Caco-2 (cell line): ENCODE measurements around the gene CATSPERD. TPM values are rescaled to one million over a fixed set of nuclear protein-coding genes. Genes with fewer than 3 reads are reported as not detected.

ENCODE experiments used
- BruUV-seq: library from RNA; stranded (reverse); fragments of 400-500 nt; replicated peaks from 2 replicates; lab custom pipeline; 2021; lab: Mats Ljungman, UMichigan
- CTCF ChIA-PET: fragments of 300-600 bp; sonication (Branson Sonifier 250); formaldehyde crosslinking; loops from one replicate; lab custom pipeline; 2022; ENCODE audit warnings: antibody characterized with exemption; lab: Charles Lee
- POLR2A ChIA-PET: fragments of 300-600 bp; sonication (Branson Sonifier 250); formaldehyde crosslinking; loops from one replicate; lab custom pipeline; 2022; ENCODE audit warnings: antibody characterized with exemption; lab: Charles Lee
- DNase-seq, 2 experiments: peaks; one replicate each; pipeline versions ENCODE4 v3.0.0 to v3.0.0-alpha.2; 2020 to 2022
- H3K27me3 ChIP-seq: replicated peaks from 2 replicates; pipeline ENCODE4 v1.6.0; 2011; ENCODE audit warnings: low read length; ENCODE audit not compliant: control insufficient read depth, insufficient read depth
- H3K36me3 ChIP-seq: 2 replicates; pipeline ENCODE4 v1.5.1; 2011; ENCODE audit warnings: low read length; ENCODE audit not compliant: control insufficient read depth, insufficient read depth
- H3K4me1 ChIP-seq: fragments of 250-450 bp; sonication (Bioruptor Pico); 2 replicates; pipeline ENCODE4 v1.5.1; 2020; ENCODE audit warnings: mild to moderate bottlenecking
- H3K4me3 ChIP-seq: 2 replicates; pipeline ENCODE4 v1.5.1; 2011; ENCODE audit warnings: low read depth, mild to moderate bottlenecking, control low read depth, low read length
- H3K9me3 ChIP-seq: fragments of 250-450 bp; sonication (Bioruptor Pico); 2 replicates; pipeline ENCODE4 v1.5.1; 2020; ENCODE audit warnings: mild to moderate bottlenecking, moderate library complexity
- H3K27ac Mint-ChIP-seq: one replicate; pipeline ENCODE4 v1.8.0; 2022; ENCODE audit warnings: mixed read lengths; ENCODE audit not compliant: unreplicated experiment
- H3K27me3 Mint-ChIP-seq: one replicate; pipeline ENCODE4 v1.8.0; 2022; ENCODE audit warnings: mixed read lengths; ENCODE audit not compliant: insufficient read depth, unreplicated experiment
- H3K36me3 Mint-ChIP-seq: one replicate; pipeline ENCODE4 v1.8.0; 2022; ENCODE audit warnings: mild to moderate bottlenecking, mixed read lengths; ENCODE audit not compliant: insufficient read depth, unreplicated experiment
- H3K4me1 Mint-ChIP-seq: one replicate; pipeline ENCODE4 v1.8.0; 2022; ENCODE audit warnings: low read depth, mixed read lengths; ENCODE audit not compliant: unreplicated experiment
- H3K4me3 Mint-ChIP-seq: one replicate; pipeline ENCODE4 v1.8.0; 2022; ENCODE audit warnings: mild to moderate bottlenecking, moderate library complexity, mixed read lengths; ENCODE audit not compliant: unreplicated experiment
- H3K9me3 Mint-ChIP-seq: one replicate; pipeline ENCODE4 v1.8.0; 2022; ENCODE audit warnings: mixed read lengths; ENCODE audit not compliant: unreplicated experiment
- intact Hi-C: fragments of 100-400 bp; cut with micrococcal nuclease; formaldehyde crosslinking; loops from one replicate; pipeline ENCODE4 v1.10.0; 2022; ENCODE audit not compliant: unreplicated experiment
- total RNA-seq: library from RNA; stranded (reverse); gene quantifications from 2 replicates; pipeline ENCODE4 v1.2.3, GENCODE V29; 2022
- TF ChIP-seq, protein P1 (sequence below), 2 experiments: fragments of 200-600 bp in 1 of 2; IDR thresholded peaks; 1 replicate in 1 of 2; 2 replicates in 1 of 2; pipeline versions ENCODE4 v1.5.1 to v1.8.0; 2011 to 2022; ENCODE audit warnings: antibody characterized with exemption in 1 of 2, control low read depth in 1 of 2, inconsistent platforms in 1 of 2, low read depth in 1 of 2, low read length in 1 of 2, mild to moderate bottlenecking in 1 of 2, moderate library complexity in 1 of 2; ENCODE audit not compliant: insufficient read depth in 1 of 2, severe bottlenecking in 1 of 2, unreplicated experiment in 1 of 2

Gene CATSPERD
- total RNA-seq, 1 experiment from 2014 or later = not detected

DNA sequence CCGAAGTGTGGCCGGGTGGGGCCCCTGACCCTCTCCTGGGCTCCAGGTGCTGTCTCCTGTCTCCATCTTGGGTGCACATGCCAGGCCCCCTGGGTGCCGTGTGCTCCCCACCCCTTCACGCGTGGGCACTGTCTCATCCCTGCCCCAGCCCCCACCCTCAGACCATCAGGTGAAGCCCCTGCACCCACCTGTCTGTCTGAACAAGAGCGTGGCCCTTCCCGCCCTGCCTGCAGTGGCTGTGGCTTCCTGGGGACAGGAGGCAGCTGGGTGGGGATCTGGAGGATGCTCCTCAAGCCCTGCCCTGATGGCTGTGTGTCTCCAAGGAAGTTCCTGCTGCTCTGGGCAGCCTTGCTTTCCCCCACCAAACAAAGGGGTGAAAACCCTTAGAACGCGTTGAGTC, 61.9 kb downstream of the CATSPERD start:
- no peaks in the 10 kb centered on the region; the same call in 1 of the 2 replicates for H3K36me3 ChIP-seq
- Mint-ChIP-seq H3K36me3 (peaks cover 26% of the 10 kb centered on the region), H3K27ac (no peak overlapping the region), H3K4me3 (no peak overlapping the region), H3K27me3 (no peaks in the 10 kb centered on the region), H3K9me3 (no peaks in the 10 kb centered on the region), H3K4me1 (no peaks in the 10 kb centered on the region)
- no peak for DNase-seq
- H3K27me3 ChIP-seq = no peaks in the 10 kb centered on the region
- intact Hi-C loops = no loop called here
- TF ChIP-seq, protein P1, sequence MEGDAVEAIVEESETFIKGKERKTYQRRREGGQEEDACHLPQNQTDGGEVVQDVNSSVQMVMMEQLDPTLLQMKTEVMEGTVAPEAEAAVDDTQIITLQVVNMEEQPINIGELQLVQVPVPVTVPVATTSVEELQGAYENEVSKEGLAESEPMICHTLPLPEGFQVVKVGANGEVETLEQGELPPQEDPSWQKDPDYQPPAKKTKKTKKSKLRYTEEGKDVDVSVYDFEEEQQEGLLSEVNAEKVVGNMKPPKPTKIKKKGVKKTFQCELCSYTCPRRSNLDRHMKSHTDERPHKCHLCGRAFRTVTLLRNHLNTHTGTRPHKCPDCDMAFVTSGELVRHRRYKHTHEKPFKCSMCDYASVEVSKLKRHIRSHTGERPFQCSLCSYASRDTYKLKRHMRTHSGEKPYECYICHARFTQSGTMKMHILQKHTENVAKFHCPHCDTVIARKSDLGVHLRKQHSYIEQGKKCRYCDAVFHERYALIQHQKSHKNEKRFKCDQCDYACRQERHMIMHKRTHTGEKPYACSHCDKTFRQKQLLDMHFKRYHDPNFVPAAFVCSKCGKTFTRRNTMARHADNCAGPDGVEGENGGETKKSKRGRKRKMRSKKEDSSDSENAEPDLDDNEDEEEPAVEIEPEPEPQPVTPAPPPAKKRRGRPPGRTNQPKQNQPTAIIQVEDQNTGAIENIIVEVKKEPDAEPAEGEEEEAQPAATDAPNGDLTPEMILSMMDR (IDR thresholded peaks at IDR 0.05; ENCODE audit: insufficient read depth in 1 of 2, low read depth in 1 of 2, low read length in 1 of 2, severe bottlenecking in 1 of 2, unreplicated experiment in 1 of 2) = no peak
- no peak overlapping the region for H3K4me3 ChIP-seq
- BruUV-seq = no TSS peak
- no peaks in the 10 kb centered on the region for H3K4me1 ChIP-seq
- ChIA-PET CTCF (no interaction called here), POLR2A (no interaction called here)
- H3K9me3 ChIP-seq = no peaks in the 10 kb centered on the region

DNA sequence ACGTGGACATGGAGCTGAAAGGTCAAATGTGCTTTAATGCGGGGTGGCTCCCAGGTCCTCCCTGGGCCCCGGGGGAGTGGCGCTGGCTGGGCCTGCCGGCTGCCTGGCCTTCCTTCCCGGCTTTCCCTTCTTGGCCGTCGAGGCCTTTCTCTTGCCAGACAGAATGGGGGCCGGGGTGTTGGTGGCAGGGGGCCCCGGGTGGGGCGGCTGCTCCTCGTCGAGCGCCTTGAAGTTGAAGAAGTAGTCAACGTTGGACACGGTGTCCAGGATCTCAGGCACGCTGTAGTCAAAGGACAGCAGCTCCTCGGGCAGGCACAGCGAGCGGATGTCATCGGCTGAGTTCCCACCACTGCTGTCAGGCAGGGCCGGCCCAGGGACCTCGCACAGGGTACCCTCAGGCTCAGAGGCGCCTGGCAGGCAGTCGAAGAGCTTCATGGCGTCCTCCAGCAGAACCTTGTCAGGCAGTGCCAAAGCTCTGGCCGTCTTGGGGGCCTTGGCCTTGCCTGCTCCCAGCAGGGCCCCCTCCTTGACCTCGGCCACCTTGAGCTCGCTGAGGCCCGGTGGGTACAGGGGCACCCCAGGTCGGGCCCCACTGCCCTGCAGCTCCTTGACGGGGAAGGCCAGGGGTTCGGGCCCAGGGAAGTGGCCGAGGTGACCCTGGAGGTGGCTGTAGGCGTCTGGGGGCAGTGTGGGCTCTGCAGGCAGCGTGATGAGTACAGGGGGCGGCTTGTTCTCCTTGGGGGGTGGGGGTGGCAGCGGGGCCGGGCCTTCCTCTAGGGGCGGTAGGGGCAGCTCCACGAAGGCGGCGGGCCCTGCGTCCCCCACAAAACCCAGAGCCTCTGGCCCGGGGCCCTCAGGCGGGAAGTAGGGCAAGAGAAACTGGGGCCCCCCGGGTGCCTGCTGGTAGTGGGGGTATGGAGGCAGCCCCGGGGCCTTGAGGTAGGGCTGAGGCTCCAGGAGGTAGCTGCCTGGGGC, 62.8 kb downstream of the CATSPERD start:
- H3K9me3 Mint-ChIP-seq = no peaks in the 10 kb centered on the region
- H3K4me1 ChIP-seq = no peaks in the 10 kb centered on the region
- CTCF ChIA-PET = no interaction called here
- H3K27me3 Mint-ChIP-seq = no peaks in the 10 kb centered on the region
- no TSS peak for BruUV-seq
- no peaks in the 10 kb centered on the region for H3K4me1 Mint-ChIP-seq
- POLR2A ChIA-PET = no interaction called here
- no peaks in the 10 kb centered on the region for H3K27me3 ChIP-seq
- TF ChIP-seq, protein P1 (IDR thresholded peaks at IDR 0.05; ENCODE audit: insufficient read depth in 1 of 2, low read depth in 1 of 2, low read length in 1 of 2, severe bottlenecking in 1 of 2, unreplicated experiment in 1 of 2) = no peak
- peaks cover 34% of the 10 kb centered on the region for H3K36me3 Mint-ChIP-seq
- no peak for DNase-seq
- no peak overlapping the region for H3K4me3 Mint-ChIP-seq
- intact Hi-C loops = no loop called here
- no peaks in the 10 kb centered on the region for H3K9me3 ChIP-seq
- no peak overlapping the region for H3K4me3 ChIP-seq
- peaks cover 1% of the 10 kb centered on the region; the same call in 1 of the 2 replicates for H3K36me3 ChIP-seq
- no peak overlapping the region for H3K27ac Mint-ChIP-seq

DNA sequence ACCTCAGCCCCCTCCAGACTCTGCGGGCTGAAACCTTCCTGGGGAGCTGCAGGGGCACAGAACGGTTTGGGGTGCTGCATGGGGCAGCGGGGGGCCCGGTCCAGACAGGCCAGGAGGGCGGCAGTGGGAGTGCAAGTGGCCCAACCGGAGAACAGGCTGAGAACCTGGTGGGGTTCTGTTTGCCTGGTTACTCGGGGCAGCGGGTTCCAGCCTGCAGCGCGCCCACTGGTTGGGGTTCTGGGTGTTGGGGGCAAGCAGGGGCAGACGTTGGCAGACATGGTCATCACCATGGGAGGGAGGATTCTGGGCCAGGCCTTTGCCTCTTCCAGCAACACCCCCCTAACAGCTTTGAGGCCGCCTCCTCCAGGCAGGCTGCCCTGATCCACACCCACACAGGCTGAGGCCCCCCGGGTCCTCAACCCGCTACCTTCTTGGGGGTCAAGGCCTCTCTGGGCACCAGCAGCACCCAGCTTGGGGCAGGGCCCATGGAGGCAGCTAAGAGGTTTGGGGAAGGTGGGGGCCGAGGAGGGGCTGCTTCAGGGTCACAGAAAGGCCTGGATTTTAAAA, 64.2 kb downstream of the CATSPERD start, which contains the start of gene PRR22:
TSS of gene PRR22 (minus strand) at position 166 of the 567 bp plus-strand sequence. CDS start at position 80, 86 bp downstream.
- no peak within 1 kb of the TSS for H3K4me3 Mint-ChIP-seq
- CTCF ChIA-PET = no interaction called here
- no peaks in the 10 kb centered on the region for H3K4me1 ChIP-seq
- H3K27me3 ChIP-seq = no peaks in the 10 kb centered on the region
- no TSS peak for BruUV-seq
- no peak for DNase-seq
- TF ChIP-seq, protein P1 (IDR thresholded peaks at IDR 0.05; ENCODE audit: insufficient read depth in 1 of 2, low read depth in 1 of 2, low read length in 1 of 2, severe bottlenecking in 1 of 2, unreplicated experiment in 1 of 2) = no peak
- H3K36me3 ChIP-seq = peaks cover 1% of the 10 kb centered on the region; the same call in 1 of the 2 replicates
- H3K4me3 ChIP-seq = no peak within 1 kb of the TSS
- POLR2A ChIA-PET = no interaction called here
- no peaks in the 10 kb centered on the region for H3K27me3 Mint-ChIP-seq
- no peaks in the 10 kb centered on the region for H3K9me3 Mint-ChIP-seq
- peaks cover 48% of the 10 kb centered on the region for H3K36me3 Mint-ChIP-seq
- no peaks in the 10 kb centered on the region for H3K4me1 Mint-ChIP-seq
- intact Hi-C loops = no loop called here
- H3K9me3 ChIP-seq = no peaks in the 10 kb centered on the region
- no peak within 1 kb of the TSS for H3K27ac Mint-ChIP-seq
